GM20000 (cell line): ENCODE results near the gene WDR7.

Experiments
- DNase-seq: peaks from one replicate; pipeline ENCODE4 v3.0.0; 2012; ENCODE audit warnings: low spot score
- TF ChIP-seq, protein P1 (sequence below): IDR thresholded peaks from 2 replicates; pipeline ENCODE4 v1.5.1; 2012; ENCODE audit warnings: mild to moderate bottlenecking, control low read depth; ENCODE audit errors: extremely low read depth, missing control alignments

The WDR7 gene

DNA sequence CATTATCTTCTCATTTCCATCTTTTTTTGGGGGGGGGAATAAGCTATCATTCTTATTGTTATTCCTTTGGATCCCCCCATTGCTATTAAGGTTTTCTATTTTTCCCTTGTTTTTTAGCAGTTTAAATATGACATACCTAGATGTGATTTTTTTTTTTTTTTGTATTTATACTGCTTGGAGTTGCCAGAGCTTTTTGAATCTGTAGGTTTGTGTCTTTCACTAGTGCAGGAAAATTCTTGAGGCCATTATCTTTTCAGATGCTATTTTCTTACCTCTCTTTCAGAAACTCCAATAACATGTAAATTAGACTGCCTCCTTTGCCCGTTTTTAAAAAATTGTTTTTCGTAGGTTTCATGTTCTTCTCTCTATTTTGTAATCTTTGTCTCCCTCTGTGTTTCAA, 88.6 kb downstream of the WDR7 start:
- TF ChIP-seq, protein P1, sequence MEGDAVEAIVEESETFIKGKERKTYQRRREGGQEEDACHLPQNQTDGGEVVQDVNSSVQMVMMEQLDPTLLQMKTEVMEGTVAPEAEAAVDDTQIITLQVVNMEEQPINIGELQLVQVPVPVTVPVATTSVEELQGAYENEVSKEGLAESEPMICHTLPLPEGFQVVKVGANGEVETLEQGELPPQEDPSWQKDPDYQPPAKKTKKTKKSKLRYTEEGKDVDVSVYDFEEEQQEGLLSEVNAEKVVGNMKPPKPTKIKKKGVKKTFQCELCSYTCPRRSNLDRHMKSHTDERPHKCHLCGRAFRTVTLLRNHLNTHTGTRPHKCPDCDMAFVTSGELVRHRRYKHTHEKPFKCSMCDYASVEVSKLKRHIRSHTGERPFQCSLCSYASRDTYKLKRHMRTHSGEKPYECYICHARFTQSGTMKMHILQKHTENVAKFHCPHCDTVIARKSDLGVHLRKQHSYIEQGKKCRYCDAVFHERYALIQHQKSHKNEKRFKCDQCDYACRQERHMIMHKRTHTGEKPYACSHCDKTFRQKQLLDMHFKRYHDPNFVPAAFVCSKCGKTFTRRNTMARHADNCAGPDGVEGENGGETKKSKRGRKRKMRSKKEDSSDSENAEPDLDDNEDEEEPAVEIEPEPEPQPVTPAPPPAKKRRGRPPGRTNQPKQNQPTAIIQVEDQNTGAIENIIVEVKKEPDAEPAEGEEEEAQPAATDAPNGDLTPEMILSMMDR, result no peak
- DNase-seq, result no peak

DNA sequence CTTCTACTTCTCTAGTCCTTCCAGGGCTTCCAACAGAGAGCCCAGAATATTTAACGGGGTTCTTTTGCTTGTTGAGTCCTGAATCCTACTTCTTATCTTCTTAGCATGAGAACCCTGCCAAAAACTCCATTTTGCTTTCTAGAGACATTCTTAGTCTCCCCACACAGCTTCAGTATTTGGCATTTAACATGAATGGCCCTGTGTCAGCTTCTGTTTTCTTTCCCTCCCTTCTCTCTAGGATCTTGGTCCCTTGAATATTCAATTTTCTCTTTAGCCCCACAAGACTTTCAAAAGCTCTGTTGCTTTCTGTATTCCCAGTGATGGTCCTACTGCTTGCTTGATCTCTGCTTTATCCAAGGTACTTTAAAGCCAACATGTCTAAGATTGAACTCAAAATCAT, 89.5 kb downstream of the WDR7 start:
- TF ChIP-seq, protein P1, result no peak
- DNase-seq, result no peak

DNA sequence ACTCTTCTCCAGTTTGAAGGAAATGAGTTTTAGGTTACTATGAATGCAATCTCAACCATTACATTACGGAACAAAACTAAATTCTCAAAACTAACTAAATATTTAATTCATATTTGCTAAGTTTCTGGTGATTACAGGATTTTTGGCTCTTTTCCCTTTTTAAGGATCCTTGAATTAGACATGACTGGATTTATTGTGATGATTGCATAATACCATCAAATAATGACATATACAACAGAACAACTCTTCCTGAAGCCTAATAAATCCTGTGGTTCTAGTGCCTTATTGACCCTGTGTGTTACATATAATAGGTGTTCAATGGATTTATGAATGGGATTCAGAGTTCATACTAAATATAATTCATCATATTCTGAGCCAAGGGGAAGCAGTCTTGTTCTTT, 90.5 kb downstream of the WDR7 start:
- DNase-seq, result no peak
- TF ChIP-seq, protein P1, result no peak

DNA sequence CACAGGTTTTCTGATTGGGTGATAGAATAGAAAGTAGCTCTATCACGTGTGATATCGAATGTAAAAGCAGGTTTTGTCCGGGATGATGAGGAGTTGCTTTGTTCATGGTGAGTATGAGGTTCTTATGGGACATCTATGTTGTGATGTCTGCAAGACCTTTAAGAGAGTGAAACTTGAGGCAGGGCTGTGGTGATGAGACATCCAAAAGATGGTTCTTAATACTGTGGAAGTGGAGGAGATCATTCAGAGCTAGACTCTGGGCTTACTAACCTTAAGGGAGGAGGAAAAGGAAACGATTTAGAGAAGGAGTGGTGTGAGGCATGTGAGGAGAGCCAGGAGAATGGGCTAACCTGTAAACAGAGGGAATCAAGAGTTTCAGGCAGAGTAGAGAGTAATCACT, 92.0 kb downstream of the WDR7 start:
- DNase-seq, result no peak
- TF ChIP-seq, protein P1, result no peak

DNA sequence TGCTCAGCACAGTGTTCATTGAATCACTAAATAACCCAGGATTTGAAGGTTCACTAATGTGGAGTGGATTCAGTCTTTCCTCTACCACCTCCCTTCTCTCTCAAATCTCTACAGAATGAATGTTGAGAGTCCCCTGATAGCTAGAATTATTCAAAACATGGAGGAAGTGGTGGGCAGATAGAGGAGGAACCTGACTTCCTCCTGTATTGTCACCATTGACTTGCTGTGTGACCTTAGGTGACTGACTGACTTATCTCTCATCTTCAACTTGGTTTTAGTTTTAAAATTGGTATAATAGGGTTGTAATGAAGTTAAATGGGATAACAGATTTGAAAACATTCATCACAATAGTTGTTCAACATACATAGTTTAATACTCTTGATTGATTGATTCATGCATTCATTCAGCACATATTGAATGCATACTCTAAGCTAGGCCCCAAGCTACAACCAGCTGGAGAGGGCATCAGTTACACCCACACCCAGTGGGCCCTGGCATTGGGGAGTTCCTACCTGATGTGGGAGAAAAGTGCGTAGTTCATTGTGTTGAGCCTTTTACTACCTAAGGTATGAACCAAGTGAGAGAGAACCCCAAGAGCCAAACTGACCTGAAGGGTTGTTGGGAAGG, 96.0 kb downstream of the WDR7 start:
- TF ChIP-seq, protein P1, result no peak
- peak; percentile 17 for DNase-seq

DNA sequence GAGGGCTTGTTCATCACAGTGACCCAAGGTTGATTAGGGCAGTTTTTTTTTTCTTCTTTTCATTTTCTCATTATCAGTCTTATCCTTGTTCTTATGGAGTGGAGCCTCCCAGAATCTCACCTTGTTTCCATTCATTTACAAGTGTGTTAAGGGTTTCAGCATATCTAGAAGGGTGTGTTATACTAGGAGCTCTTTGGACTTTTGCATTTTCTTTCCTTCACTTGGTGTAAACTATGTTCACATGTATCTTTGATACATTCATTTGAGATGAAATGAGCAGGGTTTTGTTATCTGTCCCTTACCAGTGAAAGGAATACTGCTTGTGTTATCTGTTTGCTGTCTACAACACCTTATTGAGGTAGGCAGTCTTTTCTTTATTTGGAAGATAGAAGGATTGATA, 96.7 kb downstream of the WDR7 start:
- DNase-seq, result no peak
- TF ChIP-seq, protein P1, result no peak

DNA sequence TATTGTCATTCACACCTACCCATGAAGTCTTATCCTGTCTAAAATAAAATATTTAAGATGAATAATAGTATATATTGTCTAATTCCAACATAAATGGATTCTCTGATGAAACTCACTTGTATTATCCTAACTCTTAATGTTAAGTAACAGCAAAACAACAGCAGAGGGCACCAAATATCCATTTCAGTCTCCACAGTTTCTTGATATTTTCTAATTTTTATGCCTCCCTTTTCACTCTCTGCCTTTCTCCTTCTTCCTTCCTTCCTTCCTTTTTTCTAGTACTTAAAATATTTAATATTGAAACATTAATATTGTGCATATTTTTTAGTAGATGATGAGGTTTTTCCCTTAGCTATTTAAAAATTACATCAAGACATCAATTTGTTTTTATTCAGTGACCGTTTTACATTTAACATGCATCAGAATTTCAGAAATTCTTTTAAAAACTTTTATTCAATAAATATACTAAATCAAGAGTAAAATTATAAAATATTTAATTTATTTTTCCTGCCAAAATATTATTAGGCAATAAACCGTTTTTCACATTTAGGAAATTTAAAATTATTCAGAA, 97.6 kb downstream of the WDR7 start:
- TF ChIP-seq, protein P1, result no peak
- peak; percentile 31 for DNase-seq
